Left ventricle myocardium inferior (tissue), 1 donor: ENCODE results near the gene SSH2. TPM values are rescaled to one million over a fixed set of nuclear protein-coding genes. Genes with fewer than 3 reads are reported as not detected.

Experiments
- DNase-seq: peaks from one replicate; pipeline ENCODE4 v3.0.0-alpha.2; 2020
- H3K27ac ChIP-seq: fragments of 200-600 bp; replicated peaks from 2 replicates; pipeline ENCODE4 v1.8.0; 2021
- H3K27me3 ChIP-seq: fragments of 200-600 bp; 2 replicates; pipeline ENCODE4 v1.8.0; 2021; ENCODE audit warnings: low read depth
- H3K36me3 ChIP-seq: fragments of 200-600 bp; 2 replicates; pipeline ENCODE4 v1.8.0; 2021
- H3K4me1 ChIP-seq: fragments of 200-600 bp; 2 replicates; pipeline ENCODE4 v1.8.0; 2021
- H3K4me3 ChIP-seq: fragments of 200-600 bp; 2 replicates; pipeline ENCODE4 v1.8.0; 2021; ENCODE audit warnings: mild to moderate bottlenecking, moderate library complexity
- H3K9me3 ChIP-seq: fragments of 200-600 bp; replicated peaks from 2 replicates; pipeline ENCODE4 v1.8.0; 2021
- CTCF ChIP-seq: fragments of 200-600 bp; IDR thresholded peaks from 2 replicates; pipeline ENCODE4 v1.8.0; 2021; ENCODE audit warnings: antibody characterized with exemption, mild to moderate bottlenecking, borderline replicate concordance
- intact Hi-C: fragments of 100-400 bp; cut with micrococcal nuclease; formaldehyde crosslinking; loops from one replicate; pipeline ENCODE4 v1.11.0; 2022
- total RNA-seq: library from RNA; stranded (reverse); fragmentation: NEBNext Ultra II Directional; extraction: Animal tissue kit (Norgen Biotek cat#: 25700); gene quantifications from one replicate; pipeline ENCODE4 v1.2.1, GENCODE V29; 2021
- donor health status: DM: no; HTN: yes; CAD: no; lungs with severe emphysema.

Gene SSH2
- total RNA-seq, 1 donor from 2014 or later = 28.6 TPM

DNA sequence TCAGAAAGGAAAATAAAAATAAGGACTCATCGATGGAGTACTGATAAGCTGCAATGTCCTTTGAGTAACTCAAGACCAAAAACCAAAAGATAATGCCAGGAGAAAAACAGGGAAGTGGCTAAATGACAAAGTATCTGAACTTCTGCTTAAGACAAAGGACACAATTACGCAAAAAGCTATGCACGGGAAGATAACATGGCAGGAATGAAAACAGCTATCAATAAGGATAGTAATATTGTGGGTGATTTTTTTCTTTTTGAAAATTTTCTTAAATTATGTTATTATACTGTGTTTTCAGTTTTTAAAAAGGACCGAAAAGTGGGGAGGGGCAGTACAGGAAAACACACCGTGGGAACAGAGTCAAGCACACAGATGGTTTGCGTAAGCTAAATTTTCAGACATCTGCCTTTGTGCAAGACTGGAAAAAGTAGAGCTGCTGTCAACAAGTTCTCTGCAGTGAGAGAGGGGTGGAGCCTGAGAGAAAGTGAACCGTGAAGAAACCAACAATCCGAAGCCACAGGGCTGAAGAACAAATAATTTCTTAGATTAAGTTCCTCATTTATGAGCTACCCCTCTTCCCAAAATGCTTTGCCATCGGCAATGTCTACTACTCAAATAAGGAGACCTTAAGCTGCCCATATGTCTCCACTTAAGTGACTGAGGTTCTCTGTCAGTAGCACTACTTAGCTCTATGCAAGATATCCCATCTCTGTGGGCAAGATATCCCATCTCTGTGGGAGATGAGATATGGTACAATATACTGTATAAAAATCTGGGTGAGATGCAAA, 207.4 kb downstream of the SSH2 start:
- no peak for DNase-seq
- H3K27me3 ChIP-seq = no peaks in the 10 kb centered on the region
- H3K4me3 ChIP-seq = peak overlapping the region; percentile 46

DNA sequence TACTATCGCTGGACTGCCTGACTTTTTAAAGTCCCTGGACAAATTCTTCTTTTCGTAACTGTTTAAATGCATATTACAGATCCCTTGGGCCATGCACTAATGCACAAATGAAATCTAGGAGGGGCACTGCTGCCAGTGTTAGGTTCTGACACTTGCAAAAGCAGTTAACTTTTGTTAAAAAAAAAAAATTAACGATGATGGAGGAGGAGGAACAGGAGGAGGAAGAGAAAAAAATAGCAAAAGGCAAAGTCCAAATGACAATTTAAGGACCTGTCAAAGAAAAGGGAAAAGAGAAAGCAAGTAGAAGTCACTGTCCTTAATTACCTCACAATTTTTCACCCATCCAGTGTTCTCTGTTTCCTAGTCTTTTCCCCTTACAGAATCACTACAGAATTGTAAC, 209.5 kb downstream of the SSH2 start:
- no peak for TF ChIP-seq CTCF
- Histone ChIP-seq H3K9me3 (no peaks in the 10 kb centered on the region), H3K4me3 (no peak overlapping the region), H3K4me1 (peaks cover 55% of the 10 kb centered on the region), H3K27ac (peak overlapping the region; percentile 90), H3K36me3 (no peaks in the 10 kb centered on the region), H3K27me3 (no peaks in the 10 kb centered on the region)
- intact Hi-C loops = no loop called here
- no peak for DNase-seq

More for the DNA sequence above, 207.4 kb downstream of the SSH2 start:
- Histone ChIP-seq H3K4me1 (peaks cover 71% of the 10 kb centered on the region), H3K27ac (peak overlapping the region; percentile 90), H3K36me3 (no peaks in the 10 kb centered on the region), H3K9me3 (no peaks in the 10 kb centered on the region)
- no peak for TF ChIP-seq CTCF
- intact Hi-C loops = no loop called here

DNA sequence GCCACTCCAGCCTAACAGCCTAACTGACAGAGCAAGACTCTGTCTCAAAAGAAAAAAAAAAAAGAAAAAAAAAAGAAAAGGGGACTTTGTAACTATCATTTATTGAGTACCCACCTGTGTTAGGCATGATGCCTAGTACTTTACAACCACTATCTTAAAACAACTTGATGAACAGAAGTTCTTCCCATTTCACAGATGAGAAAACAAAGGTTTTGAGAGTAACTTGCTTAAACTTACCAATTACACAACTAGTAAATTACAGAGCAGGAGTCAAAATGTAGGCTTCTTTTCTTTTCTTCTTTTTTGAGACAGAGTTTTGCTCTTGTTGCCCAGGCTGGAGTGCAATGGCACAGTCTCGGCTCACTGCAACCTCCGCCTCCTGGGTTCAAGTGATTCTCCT, 210.6 kb downstream of the SSH2 start:
- no peak overlapping the region for H3K4me3 ChIP-seq
- no peaks in the 10 kb centered on the region for H3K9me3 ChIP-seq
- intact Hi-C loops = no loop called here
- no peak for TF ChIP-seq CTCF
- H3K27ac ChIP-seq = peak overlapping the region; percentile 90
- DNase-seq = no peak
- H3K27me3 ChIP-seq = no peaks in the 10 kb centered on the region
- H3K36me3 ChIP-seq = no peaks in the 10 kb centered on the region
- H3K4me1 ChIP-seq = peaks cover 61% of the 10 kb centered on the region

- Histone ChIP-seq H3K27ac (no peak overlapping the region), H3K27me3 (no peaks in the 10 kb centered on the region), H3K36me3 (no peaks in the 10 kb centered on the region), H3K4me3 (no peak overlapping the region), H3K4me1 (peaks cover 63% of the 10 kb centered on the region), H3K9me3 (no peaks in the 10 kb centered on the region)
- intact Hi-C loops = no loop called here
- no peak for DNase-seq
- no peak for TF ChIP-seq CTCF
Observed at GRCh38 chr17:29718446-29719039, 211.5 kb downstream of the SSH2 start.

DNA sequence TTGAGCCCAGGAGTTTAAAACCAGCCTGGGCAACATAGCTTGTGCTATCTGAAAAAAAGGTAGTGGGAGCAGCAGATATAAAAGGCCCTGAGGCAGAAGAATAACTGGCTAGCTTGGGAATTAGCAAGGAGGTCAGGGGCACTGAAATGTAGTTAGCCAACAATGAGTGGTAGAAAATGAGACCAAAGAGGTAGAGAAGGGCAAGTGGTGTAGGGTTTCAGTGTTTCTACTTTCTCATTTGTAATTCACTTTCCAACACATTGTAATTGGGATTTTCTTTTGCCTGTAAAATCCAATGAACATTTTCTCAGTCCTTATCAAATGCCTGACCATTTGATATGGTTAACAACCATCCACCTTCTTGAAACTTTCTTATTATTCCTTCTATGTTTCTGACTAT, 212.2 kb downstream of the SSH2 start:
- intact Hi-C loops = no loop called here
- no peak for TF ChIP-seq CTCF
- Histone ChIP-seq H3K9me3 (no peaks in the 10 kb centered on the region), H3K4me1 (peaks cover 63% of the 10 kb centered on the region), H3K27ac (no peak overlapping the region), H3K4me3 (no peak overlapping the region), H3K27me3 (no peaks in the 10 kb centered on the region), H3K36me3 (no peaks in the 10 kb centered on the region)
- no peak for DNase-seq
